Spinal cord (tissue), 10 donors: ENCODE results near the gene NOXO1. TPM values are rescaled to one million over a fixed set of nuclear protein-coding genes. Genes with fewer than 3 reads are reported as not detected.
"Not testable (repeated sequence)": the region's sequence is repeated elsewhere in the genome, so short reads cannot be mapped to it uniquely, and the experiment has no call there.

Experiments used
- DNase-seq, 6 donors: peaks; one replicate each; pipeline versions ENCODE4 v3.0.0 to v3.0.0-alpha.2; 2013 to 2015; ENCODE audit warnings: low spot score in 6 of 6, low read depth in 4 of 6
- H3K27ac ChIP-seq: one replicate; pipeline ENCODE4 v1.5.1; 2013; ENCODE audit warnings: low read depth, low read length, control low read depth
- H3K27me3 ChIP-seq: one replicate; pipeline ENCODE4 v1.6.1; 2013; ENCODE audit warnings: low read length; ENCODE audit not compliant: control insufficient read depth, insufficient read depth
- H3K36me3 ChIP-seq: one replicate; pipeline ENCODE4 v1.6.1; 2013; ENCODE audit warnings: low read length; ENCODE audit not compliant: control insufficient read depth, insufficient read depth
- H3K4me1 ChIP-seq: one replicate; pipeline ENCODE4 v1.6.1; 2013; ENCODE audit warnings: low read length; ENCODE audit not compliant: control insufficient read depth, insufficient read depth
- H3K4me3 ChIP-seq: one replicate; pipeline ENCODE4 v1.5.1; 2013; ENCODE audit warnings: low read depth, low read length, control low read depth
- H3K9me3 ChIP-seq: one replicate; pipeline ENCODE4 v1.6.1; 2013; ENCODE audit warnings: low read length; ENCODE audit not compliant: control insufficient read depth, insufficient read depth
- WGBS: methylation state at CpG from one replicate; pipeline ENCODE4 v1.1.5; 2013; ENCODE audit warnings: missing lambda C conversion rate; ENCODE audit not compliant: insufficient coverage; 5-methylcytosine and 5-hydroxymethylcytosine counted together
- polyA plus RNA-seq, 2 donors: library from polyadenylated mRNA; unstranded; fragments of 120-200 nt; gene quantifications; one replicate each; pipeline ENCODE4 v1.2.1, GENCODE V29; 2013; ENCODE audit not compliant: insufficient read length in 2 of 2
- total RNA-seq, 2 donors: library from RNA; depleted of rRNA in 1 of 2; stranded (reverse); fragments of 120-200 nt in 1 of 2; fragments of >200 nt in 1 of 2; gene quantifications; one replicate each; pipeline versions ENCODE4 v1.2.3 to v1.2.4, GENCODE V29; 2013 to 2014
- donor health status: healthy.

NOXO1 gene
- total and polyA plus RNA-seq, 4 donors = 0.40 to 1.7 (median 1.2) TPM

- DNase-seq, H3K4me3 ChIP-seq: not testable (repeated sequence)
- 50% methylated on average over 2 of the region's 9 CpGs for WGBS
Measured at GRCh38 chr16:2011726-2012125, 30.5 kb upstream of the NOXO1 start.

GRCh38 chr16:2009791-2010510, 28.7 kb upstream of the NOXO1 start, which contains the start of gene ZNF598:
ZNF598 (minus strand) TSS chr16:2009821.
- H3K36me3 ChIP-seq = peaks cover 36% of the 10 kb centered on the region
- DNase-seq = peak in 5 of 6 donors; percentile 70 to 96 (median 83)
- peak within 1 kb of the TSS; percentile 78 for H3K27ac ChIP-seq
- WGBS = 1% methylated on average over 52 of the region's 52 CpGs
- peaks cover 48% of the 10 kb centered on the region for H3K4me1 ChIP-seq
- peak within 1 kb of the TSS; percentile 82 for H3K4me3 ChIP-seq
- H3K27me3 ChIP-seq = no peaks in the 10 kb centered on the region
- H3K9me3 ChIP-seq = no peaks in the 10 kb centered on the region

More at GRCh38 chr16:2011726-2012125, 30.5 kb upstream of the NOXO1 start:
- H3K27ac ChIP-seq, H3K27me3 ChIP-seq, H3K9me3 ChIP-seq: not testable (repeated sequence)
- H3K36me3 ChIP-seq = peaks cover 18% of the 10 kb centered on the region
- peaks cover 32% of the 10 kb centered on the region for H3K4me1 ChIP-seq

GRCh38 chr16:2009164-2009711, 28.0 kb upstream of the NOXO1 start:
- WGBS = 0% methylated on average over 55 of the region's 55 CpGs
- Histone ChIP-seq H3K27ac (peak overlapping the region; percentile 52), H3K4me1 (peaks cover 55% of the 10 kb centered on the region), H3K36me3 (peaks cover 43% of the 10 kb centered on the region), H3K4me3 (peak overlapping the region; percentile 54), H3K9me3 (no peaks in the 10 kb centered on the region), H3K27me3 (no peaks in the 10 kb centered on the region)
- DNase-seq = no peak

GRCh38 chr16:2008631-2009163, 27.4 kb upstream of the NOXO1 start:
- H3K36me3 ChIP-seq = peaks cover 48% of the 10 kb centered on the region
- H3K9me3 ChIP-seq = no peaks in the 10 kb centered on the region
- H3K27ac ChIP-seq = peak overlapping the region; percentile 52
- 5% methylated on average over 21 of the region's 23 CpGs for WGBS
- no peak for DNase-seq
- H3K4me1 ChIP-seq = peaks cover 60% of the 10 kb centered on the region
- H3K4me3 ChIP-seq = peak overlapping the region; percentile 54
- H3K27me3 ChIP-seq = no peaks in the 10 kb centered on the region

- H3K36me3 ChIP-seq = peaks cover 55% of the 10 kb centered on the region
- H3K4me3 ChIP-seq = peak overlapping the region; percentile 54
- H3K27me3 ChIP-seq = no peaks in the 10 kb centered on the region
- WGBS = 85% methylated on average over 15 of the region's 15 CpGs
- no peak overlapping the region for H3K27ac ChIP-seq
- H3K4me1 ChIP-seq = peaks cover 65% of the 10 kb centered on the region
- no peak for DNase-seq
- H3K9me3 ChIP-seq = no peaks in the 10 kb centered on the region
Measured at GRCh38 chr16:2008009-2008526, 26.8 kb upstream of the NOXO1 start.

GRCh38 chr16:2007081-2007836, 26.0 kb upstream of the NOXO1 start:
- H3K27me3 ChIP-seq = no peaks in the 10 kb centered on the region
- peaks cover 63% of the 10 kb centered on the region for H3K36me3 ChIP-seq
- H3K4me1 ChIP-seq = peaks cover 65% of the 10 kb centered on the region
- no peak for DNase-seq
- H3K9me3 ChIP-seq = no peaks in the 10 kb centered on the region
- no peak overlapping the region for H3K27ac ChIP-seq
- no peak overlapping the region for H3K4me3 ChIP-seq
- WGBS = 88% methylated on average over 16 of the region's 16 CpGs

GRCh38 chr16:2006317-2006716, 25.0 kb upstream of the NOXO1 start:
- H3K27ac ChIP-seq = no peak overlapping the region
- DNase-seq = no peak
- H3K27me3 ChIP-seq = no peaks in the 10 kb centered on the region
- no peak overlapping the region for H3K4me3 ChIP-seq
- 88% methylated on average over 8 of the region's 8 CpGs for WGBS
- no peaks in the 10 kb centered on the region for H3K9me3 ChIP-seq
- H3K36me3 ChIP-seq = peaks cover 72% of the 10 kb centered on the region
- peaks cover 65% of the 10 kb centered on the region for H3K4me1 ChIP-seq

GRCh38 chr16:2005646-2006045, 24.4 kb upstream of the NOXO1 start:
- peaks cover 64% of the 10 kb centered on the region for H3K4me1 ChIP-seq
- no peak for DNase-seq

GRCh38 chr16:2004795-2005517, 23.7 kb upstream of the NOXO1 start:
- Histone ChIP-seq H3K9me3 (no peaks in the 10 kb centered on the region), H3K36me3 (peaks cover 86% of the 10 kb centered on the region), H3K27me3 (no peaks in the 10 kb centered on the region), H3K27ac (no peak overlapping the region), H3K4me3 (no peak overlapping the region), H3K4me1 (peaks cover 57% of the 10 kb centered on the region)
- 67% methylated on average over 32 of the region's 34 CpGs for WGBS
- no peak for DNase-seq

More at GRCh38 chr16:2005646-2006045, 24.4 kb upstream of the NOXO1 start:
- Histone ChIP-seq H3K9me3 (no peaks in the 10 kb centered on the region), H3K36me3 (peaks cover 79% of the 10 kb centered on the region), H3K27me3 (no peaks in the 10 kb centered on the region), H3K27ac (no peak overlapping the region), H3K4me3 (no peak overlapping the region)
- WGBS = 77% methylated on average over 21 of the region's 21 CpGs
